ENCODE measurements around the gene MORC2. TPM values are rescaled to one million over a fixed set of nuclear protein-coding genes. Genes with fewer than 3 reads are reported as not detected.

MORC2 gene
- total and polyA plus RNA-seq, 10 of the 15 experiments (the other 5 are each of a cell fraction or from before 2014, with no cell fraction given) = 1.7 to 16.3 (median 9.0) TPM

- ChIA-PET SMC1A (ENCODE audit: uncharacterized antibody, unreplicated experiment) (interaction anchor here (0.8 to 1.5 kb wide), 2 partner anchors 25 to 138 kb away, joined by 3 read pairs; no protein-coding TSS in a partner anchor), CTCF (interaction anchor here (0.6 to 1.2 kb wide), 7 partner anchors 21 to 285 kb away, joined by 3 to 14 read pairs (median 3); partner anchors contain the start of genes MORC2, SELENOM and TUG1), POLR2A (no interaction called here), RAD21 (ENCODE audit: unreplicated experiment) (interaction anchor here (2.6 kb wide), 1 partner anchor 137 kb away, joined by 16 read pairs; no protein-coding TSS in a partner anchor)
- Histone ChIP-seq H3K27ac (ENCODE audit: control insufficient read depth, insufficient read depth) (no peak overlapping the region), H3K36me3 (ENCODE audit: control insufficient read depth in 2 of 2, insufficient read depth in 2 of 2, low read length in 1 of 2) (peaks cover 5 to 29% of the 10 kb centered on the region in 2 experiments), H3K4me2 (ENCODE audit: control insufficient read depth, insufficient read depth) (no peak overlapping the region), H3K4me1 (ENCODE audit: control insufficient read depth, insufficient read depth, low read length) (no peaks in the 10 kb centered on the region), H4K20me1 (ENCODE audit: control insufficient read depth, insufficient read depth) (no peaks in the 10 kb centered on the region), H3K9me3 (replicated peaks; ENCODE audit: control insufficient read depth, insufficient read depth, low read length) (no peaks in the 10 kb centered on the region), H3K79me2 (ENCODE audit: control insufficient read depth, insufficient read depth, low read length) (no peaks in the 10 kb centered on the region), H2AFZ (ENCODE audit: control insufficient read depth, low read depth, low read length) (no peak overlapping the region), H3K9ac (ENCODE audit: control insufficient read depth, insufficient read depth, low read length) (no peak overlapping the region), H3K27me3 (replicated peaks in 1 of 2; ENCODE audit: control insufficient read depth in 2 of 2, insufficient read depth in 2 of 2, low read length in 1 of 2) (no peaks in the 10 kb centered on the region), H3K4me3 (no peak overlapping the region)
- TF ChIP-seq TCF12 (IDR thresholded peaks at IDR 0.05; ENCODE audit: low read depth, low read length) = no peak
- no peak for TF ChIP-seq TCF3 (IDR thresholded peaks at IDR 0.05; ENCODE audit: borderline replicate concordance, insufficient read depth, low read depth, low read length)
- TF ChIP-seq EED (IDR thresholded peaks at IDR 0.05; ENCODE audit: low read depth) = no peak
- TF ChIP-seq, protein P1, sequence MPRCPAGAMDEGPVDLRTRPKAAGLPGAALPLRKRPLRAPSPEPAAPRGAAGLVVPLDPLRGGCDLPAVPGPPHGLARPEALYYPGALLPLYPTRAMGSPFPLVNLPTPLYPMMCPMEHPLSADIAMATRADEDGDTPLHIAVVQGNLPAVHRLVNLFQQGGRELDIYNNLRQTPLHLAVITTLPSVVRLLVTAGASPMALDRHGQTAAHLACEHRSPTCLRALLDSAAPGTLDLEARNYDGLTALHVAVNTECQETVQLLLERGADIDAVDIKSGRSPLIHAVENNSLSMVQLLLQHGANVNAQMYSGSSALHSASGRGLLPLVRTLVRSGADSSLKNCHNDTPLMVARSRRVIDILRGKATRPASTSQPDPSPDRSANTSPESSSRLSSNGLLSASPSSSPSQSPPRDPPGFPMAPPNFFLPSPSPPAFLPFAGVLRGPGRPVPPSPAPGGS (IDR thresholded peaks at IDR 0.05; ENCODE audit: borderline replicate concordance, insufficient read depth, low read depth, low read length, poor library complexity, severe bottlenecking) = no peak
- TF ChIP-seq GABPA (IDR thresholded peaks at IDR 0.05; ENCODE audit: low read depth) = no peak
- TF ChIP-seq NR2C1 (IDR thresholded peaks at IDR 0.05) = no peak
- TF ChIP-seq SMC3 (IDR thresholded peaks at IDR 0.05; ENCODE audit: borderline replicate concordance, low read length) = no peak
- no peak for TF ChIP-seq POLR2AphosphoS2 (IDR thresholded peaks at IDR 0.05; ENCODE audit: low read depth, low read length)
- TF ChIP-seq RFX5 (IDR thresholded peaks at IDR 0.05; ENCODE audit: low read depth, low read length) = no peak
- intact Hi-C loops (cut with micrococcal nuclease; ENCODE audit: unreplicated experiment) (loop anchor here (10.0 kb wide), 1 partner anchor 288 kb away; no protein-coding TSS in a partner anchor), in situ Hi-C loops (cut with MboI) (no loop called here)
- DNase-seq (ENCODE audit: low read depth, low spot score) (no peak), ATAC-seq (no peak), FAIRE-seq (no peak)
- BruUV-seq (replicated peaks) = no TSS peak
- WGBS (ENCODE audit: insufficient coverage, insufficient replicate concordance, low lambda C conversion rate, missing lambda C conversion rate) = 89% methylated on average over 5 of the region's 5 CpGs
These were observed 21.3 kb downstream of the MORC2 start for GRCh38 chr22:30947173-30947815.

All from GM12878 (cell line).